K562 (cell line): ENCODE measurements around the gene AGPAT2. TPM values are rescaled to one million over a fixed set of nuclear protein-coding genes. Genes with fewer than 3 reads are reported as not detected.

Experiments
- CC2D1A ChIP-seq: fragments of 450-650 bp; IDR thresholded peaks from 2 replicates; pipeline ENCODE4 v1.6.1; 2017; ENCODE audit warnings: mild to moderate bottlenecking
- E2F3 ChIP-seq: fragments of 250-450 bp; sonication (Bioruptor Pico); IDR thresholded peaks from 2 replicates; pipeline ENCODE4 v1.4.0; 2020; ENCODE audit warnings: mild to moderate bottlenecking
- EWSR1 ChIP-seq: fragments of 450-650 bp; IDR thresholded peaks from 2 replicates; pipeline ENCODE4 v1.6.1; 2018; ENCODE audit warnings: borderline replicate concordance, mild to moderate bottlenecking, low read depth, moderate library complexity; ENCODE audit not compliant: partially characterized antibody
- HLTF ChIP-seq: fragments of 450-650 bp; IDR thresholded peaks from 2 replicates; pipeline ENCODE4 v1.6.1; 2016
- JUN ChIP-seq, 2 experiments: sonication (generic) in 1 of 2; formaldehyde crosslinking in 1 of 2; IDR thresholded peaks; 2 replicates each; pipeline versions ENCODE4 v1.6.1 to v1.8.0; 2012 to 2022; ENCODE audit warnings: borderline replicate concordance in 2 of 2, mild to moderate bottlenecking in 2 of 2, improper control_type of control experiment in 1 of 2, low read depth in 1 of 2, low read length in 1 of 2, missing genetic modification reagents in 1 of 2
- KLF1 ChIP-seq: fragments of 450-650 bp; IDR thresholded peaks from 2 replicates; pipeline ENCODE4 v1.6.1; 2016; ENCODE audit warnings: missing genetic modification characterization, missing compliant biosample characterization
- MECOM ChIP-seq: fragments of 250-450 bp; sonication (Bioruptor Pico); IDR thresholded peaks from 2 replicates; pipeline ENCODE4 v1.8.0; 2022; ENCODE audit warnings: inconsistent platforms
- NCOR1 ChIP-seq: fragments of 450-650 bp; IDR thresholded peaks from 2 replicates; pipeline ENCODE4 v1.6.1; 2016; ENCODE audit warnings: mild to moderate bottlenecking, moderate library complexity
- PRPF4 ChIP-seq: fragments of 200-400 bp; formaldehyde crosslinking; IDR thresholded peaks from one replicate; pipeline ENCODE4 v1.6.1; 2017; ENCODE audit warnings: low read length, low read depth, mild to moderate bottlenecking; ENCODE audit not compliant: insufficient read depth, poor library complexity, severe bottlenecking
- RBFOX2 ChIP-seq: fragments of 200-400 bp; formaldehyde crosslinking; IDR thresholded peaks from 2 replicates; pipeline ENCODE4 v1.6.1; 2017; ENCODE audit warnings: low read depth, mild to moderate bottlenecking, low read length, moderate library complexity
- ZNF239 ChIP-seq: fragments of 250-450 bp; sonication (Bioruptor Pico); IDR thresholded peaks from 2 replicates; pipeline ENCODE4 v1.4.0; 2020; ENCODE audit warnings: mild to moderate bottlenecking
- polyA plus RNA-seq, 8 experiments: library from polyadenylated mRNA; depleted of rRNA in 4 of 8; stranded (reverse) in 5 of 8; unstranded in 3 of 8; fragments of >200 nt; fragmentation: Nextera tagmentation in 2 of 8; fragmentation: Illumina TruSeq in 1 of 8; extraction: Ambion mirVana in 2 of 8; extraction: Trizol in 1 of 8; gene quantifications; 2 replicates each; pipeline versions ENCODE4 v1.2.1 to v1.2.3, GENCODE V29; 2011 to 2014; ENCODE audit warnings: inconsistent platforms in 1 of 8, missing spikeins in 1 of 8
- total RNA-seq, 7 experiments: library from RNA; depleted of rRNA in 6 of 7; stranded (reverse); fragments of >200 nt in 6 of 7; fragmentation: Illumina TruSeq in 2 of 7; extraction: Trizol in 2 of 7; gene quantifications; 2 replicates each; pipeline versions ENCODE4 v1.2.1 to v1.2.3, GENCODE V29; 2011 to 2021; ENCODE audit warnings: low replicate concordance in 1 of 7
- TF ChIP-seq, protein P1 (sequence below): fragments of 450-650 bp; formaldehyde crosslinking; IDR thresholded peaks from 2 replicates; pipeline ENCODE4 v1.4.0; 2020; ENCODE audit warnings: mild to moderate bottlenecking, moderate library complexity
- TF ChIP-seq, protein P2 (sequence below): sonication (generic); formaldehyde crosslinking; IDR thresholded peaks from 2 replicates; pipeline ENCODE4 v1.4.0; 2020; ENCODE audit warnings: mild to moderate bottlenecking, missing genetic modification reagents
- TF ChIP-seq, protein P3 (sequence below): fragments of 250-450 bp; sonication (Bioruptor Pico); IDR thresholded peaks from 2 replicates; pipeline ENCODE4 v1.8.0; 2022; ENCODE audit warnings: moderate library complexity, mild to moderate bottlenecking, inconsistent platforms
- TF ChIP-seq, protein P4 (sequence below): fragments of 450-650 bp; formaldehyde crosslinking; IDR thresholded peaks from 2 replicates; pipeline ENCODE4 v1.4.0; 2020; ENCODE audit warnings: mild to moderate bottlenecking, moderate library complexity
- TF ChIP-seq, protein P5 (sequence below): fragments of 450-650 bp; IDR thresholded peaks from 2 replicates; pipeline ENCODE4 v1.6.1; 2016; ENCODE audit warnings: mild to moderate bottlenecking

Gene AGPAT2
- total and polyA plus RNA-seq, 9 of the 15 experiments (the other 6 are each of a cell fraction or from before 2014, with no cell fraction given): 0.13 to 54.5 (median 23.9) TPM

DNA sequence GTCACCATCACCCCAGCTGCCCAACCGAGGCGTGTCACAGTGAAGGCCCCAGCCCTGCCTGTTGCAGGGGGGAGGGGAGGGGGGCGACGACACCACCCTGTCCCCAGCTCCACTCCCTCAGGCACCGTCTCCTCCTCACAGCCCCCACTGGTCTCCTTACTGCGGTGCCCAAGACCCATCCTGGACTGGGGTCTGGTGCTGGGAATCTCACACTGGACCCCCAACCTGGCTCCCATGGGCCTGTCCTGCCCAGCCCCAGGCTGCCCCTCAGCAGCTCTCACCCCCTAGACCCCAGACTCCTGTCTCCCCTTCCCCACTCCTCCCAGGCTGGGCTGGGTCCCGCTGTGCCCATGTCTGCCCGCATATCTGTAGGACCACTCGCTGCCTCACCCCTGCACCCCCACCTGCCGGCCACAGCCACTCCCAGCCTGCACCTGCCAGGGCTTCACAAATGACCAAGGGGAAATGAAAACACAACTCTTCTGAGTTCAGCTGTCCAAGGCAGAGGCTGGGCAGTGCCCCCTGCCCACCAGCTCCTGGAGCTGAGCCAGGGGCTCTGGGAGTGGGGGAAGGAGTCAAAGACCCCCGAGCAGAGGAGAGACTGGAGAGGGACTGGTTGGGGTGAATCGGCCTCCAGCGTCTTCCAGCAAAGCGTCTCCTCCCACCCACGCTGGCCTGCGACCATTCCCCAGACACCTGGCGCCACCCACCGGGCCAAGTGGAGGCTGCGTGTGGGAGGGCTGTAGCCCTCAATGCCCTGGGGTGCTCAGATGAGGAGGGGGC, 57.2 kb downstream of the AGPAT2 start (continued):
- TF ChIP-seq EWSR1 (no peak), E2F3 (CRISPR knock-in tag) (no peak), JUN (IDR thresholded peaks at IDR 0.05; ENCODE audit: borderline replicate concordance, low read depth, low read length) (no peak), JUN (CRISPR knock-in tag; IDR thresholded peaks at IDR 0.05; ENCODE audit: borderline replicate concordance) (no peak), ZNF239 (CRISPR knock-in tag) (no peak), RBFOX2 (no peak), MECOM (CRISPR knock-in tag) (no peak), CC2D1A (no peak), NCOR1 (no peak), KLF1 (tag) (no peak), HLTF (no peak), PRPF4 (no peak)
- TF ChIP-seq, protein P1, sequence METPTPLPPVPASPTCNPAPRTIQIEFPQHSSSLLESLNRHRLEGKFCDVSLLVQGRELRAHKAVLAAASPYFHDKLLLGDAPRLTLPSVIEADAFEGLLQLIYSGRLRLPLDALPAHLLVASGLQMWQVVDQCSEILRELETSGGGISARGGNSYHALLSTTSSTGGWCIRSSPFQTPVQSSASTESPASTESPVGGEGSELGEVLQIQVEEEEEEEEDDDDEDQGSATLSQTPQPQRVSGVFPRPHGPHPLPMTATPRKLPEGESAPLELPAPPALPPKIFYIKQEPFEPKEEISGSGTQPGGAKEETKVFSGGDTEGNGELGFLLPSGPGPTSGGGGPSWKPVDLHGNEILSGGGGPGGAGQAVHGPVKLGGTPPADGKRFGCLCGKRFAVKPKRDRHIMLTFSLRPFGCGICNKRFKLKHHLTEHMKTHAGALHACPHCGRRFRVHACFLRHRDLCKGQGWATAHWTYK (CRISPR knock-in tag): no peak
- TF ChIP-seq, protein P2, sequence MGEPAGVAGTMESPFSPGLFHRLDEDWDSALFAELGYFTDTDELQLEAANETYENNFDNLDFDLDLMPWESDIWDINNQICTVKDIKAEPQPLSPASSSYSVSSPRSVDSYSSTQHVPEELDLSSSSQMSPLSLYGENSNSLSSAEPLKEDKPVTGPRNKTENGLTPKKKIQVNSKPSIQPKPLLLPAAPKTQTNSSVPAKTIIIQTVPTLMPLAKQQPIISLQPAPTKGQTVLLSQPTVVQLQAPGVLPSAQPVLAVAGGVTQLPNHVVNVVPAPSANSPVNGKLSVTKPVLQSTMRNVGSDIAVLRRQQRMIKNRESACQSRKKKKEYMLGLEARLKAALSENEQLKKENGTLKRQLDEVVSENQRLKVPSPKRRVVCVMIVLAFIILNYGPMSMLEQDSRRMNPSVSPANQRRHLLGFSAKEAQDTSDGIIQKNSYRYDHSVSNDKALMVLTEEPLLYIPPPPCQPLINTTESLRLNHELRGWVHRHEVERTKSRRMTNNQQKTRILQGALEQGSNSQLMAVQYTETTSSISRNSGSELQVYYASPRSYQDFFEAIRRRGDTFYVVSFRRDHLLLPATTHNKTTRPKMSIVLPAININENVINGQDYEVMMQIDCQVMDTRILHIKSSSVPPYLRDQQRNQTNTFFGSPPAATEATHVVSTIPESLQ (CRISPR knock-in tag): no peak
- TF ChIP-seq, protein P3, sequence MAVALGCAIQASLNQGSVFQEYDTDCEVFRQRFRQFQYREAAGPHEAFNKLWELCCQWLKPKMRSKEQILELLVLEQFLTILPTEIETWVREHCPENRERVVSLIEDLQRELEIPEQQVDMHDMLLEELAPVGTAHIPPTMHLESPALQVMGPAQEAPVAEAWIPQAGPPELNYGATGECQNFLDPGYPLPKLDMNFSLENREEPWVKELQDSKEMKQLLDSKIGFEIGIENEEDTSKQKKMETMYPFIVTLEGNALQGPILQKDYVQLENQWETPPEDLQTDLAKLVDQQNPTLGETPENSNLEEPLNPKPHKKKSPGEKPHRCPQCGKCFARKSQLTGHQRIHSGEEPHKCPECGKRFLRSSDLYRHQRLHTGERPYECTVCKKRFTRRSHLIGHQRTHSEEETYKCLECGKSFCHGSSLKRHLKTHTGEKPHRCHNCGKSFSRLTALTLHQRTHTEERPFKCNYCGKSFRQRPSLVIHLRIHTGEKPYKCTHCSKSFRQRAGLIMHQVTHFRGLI (CRISPR knock-in tag): no peak
- TF ChIP-seq, protein P4, sequence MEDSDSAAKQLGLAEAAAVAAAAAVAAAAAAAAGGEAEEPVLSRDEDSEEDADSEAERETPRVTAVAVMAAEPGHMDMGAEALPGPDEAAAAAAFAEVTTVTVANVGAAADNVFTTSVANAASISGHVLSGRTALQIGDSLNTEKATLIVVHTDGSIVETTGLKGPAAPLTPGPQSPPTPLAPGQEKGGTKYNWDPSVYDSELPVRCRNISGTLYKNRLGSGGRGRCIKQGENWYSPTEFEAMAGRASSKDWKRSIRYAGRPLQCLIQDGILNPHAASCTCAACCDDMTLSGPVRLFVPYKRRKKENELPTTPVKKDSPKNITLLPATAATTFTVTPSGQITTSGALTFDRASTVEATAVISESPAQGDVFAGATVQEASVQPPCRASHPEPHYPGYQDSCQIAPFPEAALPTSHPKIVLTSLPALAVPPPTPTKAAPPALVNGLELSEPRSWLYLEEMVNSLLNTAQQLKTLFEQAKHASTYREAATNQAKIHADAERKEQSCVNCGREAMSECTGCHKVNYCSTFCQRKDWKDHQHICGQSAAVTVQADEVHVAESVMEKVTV: peak; percentile 68
- TF ChIP-seq, protein P5, sequence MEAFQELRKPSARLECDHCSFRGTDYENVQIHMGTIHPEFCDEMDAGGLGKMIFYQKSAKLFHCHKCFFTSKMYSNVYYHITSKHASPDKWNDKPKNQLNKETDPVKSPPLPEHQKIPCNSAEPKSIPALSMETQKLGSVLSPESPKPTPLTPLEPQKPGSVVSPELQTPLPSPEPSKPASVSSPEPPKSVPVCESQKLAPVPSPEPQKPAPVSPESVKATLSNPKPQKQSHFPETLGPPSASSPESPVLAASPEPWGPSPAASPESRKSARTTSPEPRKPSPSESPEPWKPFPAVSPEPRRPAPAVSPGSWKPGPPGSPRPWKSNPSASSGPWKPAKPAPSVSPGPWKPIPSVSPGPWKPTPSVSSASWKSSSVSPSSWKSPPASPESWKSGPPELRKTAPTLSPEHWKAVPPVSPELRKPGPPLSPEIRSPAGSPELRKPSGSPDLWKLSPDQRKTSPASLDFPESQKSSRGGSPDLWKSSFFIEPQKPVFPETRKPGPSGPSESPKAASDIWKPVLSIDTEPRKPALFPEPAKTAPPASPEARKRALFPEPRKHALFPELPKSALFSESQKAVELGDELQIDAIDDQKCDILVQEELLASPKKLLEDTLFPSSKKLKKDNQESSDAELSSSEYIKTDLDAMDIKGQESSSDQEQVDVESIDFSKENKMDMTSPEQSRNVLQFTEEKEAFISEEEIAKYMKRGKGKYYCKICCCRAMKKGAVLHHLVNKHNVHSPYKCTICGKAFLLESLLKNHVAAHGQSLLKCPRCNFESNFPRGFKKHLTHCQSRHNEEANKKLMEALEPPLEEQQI: no peak
